Neuronal stem cell (in vitro differentiated cells): Measurements from ENCODE around the gene MYCN.

Source experiments
- DNase-seq: peaks from one replicate; pipeline ENCODE4 v3.0.0-alpha.2; 2013; ENCODE audit warnings: low spot score
- H2AFZ ChIP-seq: one replicate; pipeline ENCODE4 v1.6.1; 2013; ENCODE audit warnings: mild to moderate bottlenecking, low read length, inconsistent platforms
- H2AK5ac ChIP-seq: 2 replicates; pipeline ENCODE4 v1.6.1; 2013; ENCODE audit warnings: low read depth, mild to moderate bottlenecking, inconsistent platforms, low read length, moderate library complexity, mixed read lengths
- H2BK120ac ChIP-seq: 2 replicates; pipeline ENCODE4 v1.6.1; 2013; ENCODE audit warnings: low read depth, mild to moderate bottlenecking, inconsistent platforms, low read length, moderate library complexity, mixed read lengths
- H2BK12ac ChIP-seq: one replicate; pipeline ENCODE4 v1.6.1; 2013; ENCODE audit warnings: low read length, inconsistent platforms
- H2BK15ac ChIP-seq: 2 replicates; pipeline ENCODE4 v1.6.1; 2013; ENCODE audit warnings: mild to moderate bottlenecking, low read length, inconsistent platforms, mixed read lengths
- H2BK5ac ChIP-seq: one replicate; pipeline ENCODE4 v1.6.1; 2013; ENCODE audit warnings: inconsistent platforms, mild to moderate bottlenecking, low read length, moderate library complexity
- H3K14ac ChIP-seq: one replicate; pipeline ENCODE4 v1.6.1; 2013; ENCODE audit warnings: low read length, inconsistent platforms
- H3K18ac ChIP-seq: 2 replicates; pipeline ENCODE4 v1.6.1; 2013; ENCODE audit warnings: low read length, inconsistent platforms
- H3K23ac ChIP-seq: 2 replicates; pipeline ENCODE4 v1.6.1; 2013; ENCODE audit warnings: low read depth, mild to moderate bottlenecking, mixed read lengths, low read length, inconsistent platforms; ENCODE audit not compliant: poor library complexity
- H3K27ac ChIP-seq: replicated peaks from 3 replicates; pipeline ENCODE4 v1.5.1; 2013; ENCODE audit warnings: low read length, inconsistent platforms
- H3K27me3 ChIP-seq, 3 experiments: 2 replicates each; pipeline ENCODE4 v1.6.1; 2013; ENCODE audit warnings: low read length in 3 of 3, mild to moderate bottlenecking in 2 of 3, inconsistent platforms in 1 of 3, low read depth in 1 of 3, mixed read lengths in 1 of 3, moderate library complexity in 1 of 3; ENCODE audit not compliant: control insufficient read depth in 3 of 3, insufficient read depth in 3 of 3
- H3K36me3 ChIP-seq, 2 donors: replicated peaks in 1 of 2; 2 replicates each; pipeline ENCODE4 v1.6.1; 2013; ENCODE audit warnings: low read length in 2 of 2; ENCODE audit not compliant: control insufficient read depth in 2 of 2, insufficient read depth in 2 of 2
- H3K4ac ChIP-seq: 2 replicates; pipeline ENCODE4 v1.6.1; 2013; ENCODE audit warnings: inconsistent platforms, mild to moderate bottlenecking, low read length, moderate library complexity
- H3K4me1 ChIP-seq, 2 donors: 1 replicate in 1 of 2; 2 replicates in 1 of 2; pipeline ENCODE4 v1.6.1; 2013; ENCODE audit warnings: low read length in 2 of 2, low read depth in 1 of 2; ENCODE audit not compliant: control insufficient read depth in 2 of 2, insufficient read depth in 1 of 2
- H3K4me2 ChIP-seq: one replicate; pipeline ENCODE4 v1.6.1; 2013; ENCODE audit warnings: mild to moderate bottlenecking, low read length, inconsistent platforms; ENCODE audit not compliant: insufficient read depth, poor library complexity, severe bottlenecking
- H3K4me3 ChIP-seq, 2 donors: 2 replicates each; pipeline ENCODE4 v1.5.1; 2013; ENCODE audit warnings: low read length in 2 of 2, mild to moderate bottlenecking in 2 of 2, inconsistent platforms in 1 of 2, moderate library complexity in 1 of 2
- H3K79me1 ChIP-seq: one replicate; pipeline ENCODE4 v1.6.1; 2013; ENCODE audit warnings: low read depth, mild to moderate bottlenecking, inconsistent platforms, low read length, moderate library complexity
- H3K9ac ChIP-seq: one replicate; pipeline ENCODE4 v1.6.1; 2013; ENCODE audit warnings: mild to moderate bottlenecking, low read depth, low read length, inconsistent platforms; ENCODE audit not compliant: poor library complexity
- H3K9me3 ChIP-seq, 2 donors: replicated peaks in 1 of 2; 2 replicates each; pipeline versions ENCODE3 to v1.6.1; 2013; ENCODE audit warnings: low read length in 2 of 2, mild to moderate bottlenecking in 2 of 2, inconsistent platforms in 1 of 2, low read depth in 1 of 2, mixed read lengths in 1 of 2, moderate library complexity in 1 of 2; ENCODE audit not compliant: control insufficient read depth in 2 of 2, insufficient read depth in 1 of 2
- H4K8ac ChIP-seq: one replicate; pipeline ENCODE4 v1.6.1; 2013; ENCODE audit warnings: low read depth, mild to moderate bottlenecking, inconsistent platforms, low read length, moderate library complexity
- H4K91ac ChIP-seq: one replicate; pipeline ENCODE4 v1.6.1; 2013; ENCODE audit warnings: low read length, low read depth, mild to moderate bottlenecking, inconsistent platforms; ENCODE audit not compliant: poor library complexity
- WGBS, 2 donors: extraction: QIAGEN DNeasy Blood & Tissue Kit; methylation state at CpG; one replicate each; pipeline ENCODE4 v1.1.7; 2013; ENCODE audit warnings: missing lambda C conversion rate in 2 of 2, mixed read lengths in 1 of 2; ENCODE audit not compliant: insufficient read length in 2 of 2, insufficient replicate concordance in 1 of 2; ENCODE audit errors: extremely low coverage in 2 of 2; 5-methylcytosine and 5-hydroxymethylcytosine counted together

MYCN gene

GRCh38 chr2:15935189-15935588, 5.2 kb upstream of the MYCN start:
- no peak overlapping the region for H2BK5ac ChIP-seq
- DNase-seq: no peak

GRCh38 chr2:15935675-15936074, 4.7 kb upstream of the MYCN start:
- Histone ChIP-seq H2AFZ (no peak overlapping the region), H3K9ac (no peak overlapping the region)
- WGBS, 2 donors: no CpG with 5 or more reads among the region's 4 CpGs

More at GRCh38 chr2:15935189-15935588, 5.2 kb upstream of the MYCN start:
- H3K36me3 ChIP-seq: no peaks in the 10 kb centered on the region
- H3K18ac ChIP-seq: no peak overlapping the region
- H4K8ac ChIP-seq: no peak overlapping the region
- no peak overlapping the region for H2AFZ ChIP-seq
- H3K9ac ChIP-seq: no peak overlapping the region
- H3K4ac ChIP-seq: no peak overlapping the region
- H2BK15ac ChIP-seq: no peak overlapping the region
- H2AK5ac ChIP-seq: no peak overlapping the region
- no peak overlapping the region for H2BK12ac ChIP-seq
- H3K27me3 ChIP-seq: peaks cover 0 to 6% (median 0%) of the 10 kb centered on the region in 3 experiments
- WGBS, 2 donors: no CpG with 5 or more reads among the region's 6 CpGs
- H3K27ac ChIP-seq: no peak overlapping the region
- H3K4me1 ChIP-seq: peaks cover 14% of the 10 kb centered on the region in 2 donors
- H2BK120ac ChIP-seq: no peak overlapping the region
- H3K4me3 ChIP-seq: no peak overlapping the region
- H3K23ac ChIP-seq: no peak overlapping the region
- peaks cover 0 to 4% of the 10 kb centered on the region in 2 donors for H3K9me3 ChIP-seq
- H3K14ac ChIP-seq: no peak overlapping the region
- H4K91ac ChIP-seq: no peak overlapping the region
- no peaks in the 10 kb centered on the region for H3K79me1 ChIP-seq
- no peak overlapping the region for H3K4me2 ChIP-seq

GRCh38 chr2:15936277-15937104, 3.9 kb upstream of the MYCN start:
- no peak for DNase-seq

More at GRCh38 chr2:15935675-15936074, 4.7 kb upstream of the MYCN start:
- Histone ChIP-seq H3K27ac (no peak overlapping the region), H4K91ac (no peak overlapping the region), H2BK12ac (no peak overlapping the region), H2BK15ac (no peak overlapping the region), H2BK120ac (no peak overlapping the region), H3K18ac (no peak overlapping the region), H3K23ac (no peak overlapping the region), H3K36me3 (no peaks in the 10 kb centered on the region), H3K4me3 (no peak overlapping the region), H3K79me1 (no peaks in the 10 kb centered on the region), H3K4me1 (peaks cover 14% of the 10 kb centered on the region in 2 donors), H3K14ac (no peak overlapping the region), H3K9me3 (peaks cover 0 to 4% of the 10 kb centered on the region in 2 donors), H4K8ac (no peak overlapping the region), H3K4me2 (no peak overlapping the region), H3K4ac (no peak overlapping the region), H3K27me3 (peaks cover 0 to 6% (median 0%) of the 10 kb centered on the region in 3 experiments), H2AK5ac (no peak overlapping the region), H2BK5ac (no peak overlapping the region)
- no peak for DNase-seq

GRCh38 chr2:15937105-15937881, 3.1 kb upstream of the MYCN start:
- no peak overlapping the region for H3K14ac ChIP-seq
- H2AFZ ChIP-seq: no peak overlapping the region
- H4K91ac ChIP-seq: no peak overlapping the region
- DNase-seq: no peak
- H2BK120ac ChIP-seq: no peak overlapping the region
- no peak overlapping the region for H3K18ac ChIP-seq
- no peak overlapping the region for H3K9ac ChIP-seq
- no peak overlapping the region for H2BK12ac ChIP-seq
- no peaks in the 10 kb centered on the region for H3K27me3 ChIP-seq
- H3K9me3 ChIP-seq: no peaks in the 10 kb centered on the region
- no peak overlapping the region for H3K27ac ChIP-seq
- H2AK5ac ChIP-seq: no peak overlapping the region
- H3K79me1 ChIP-seq: no peaks in the 10 kb centered on the region
- H3K4me3 ChIP-seq: no peak overlapping the region
- no peak overlapping the region for H2BK15ac ChIP-seq
- peaks cover 0 to 5% of the 10 kb centered on the region in 2 donors for H3K36me3 ChIP-seq
- no peak overlapping the region for H3K23ac ChIP-seq
- H2BK5ac ChIP-seq: no peak overlapping the region
- H3K4me1 ChIP-seq: peaks cover 14% of the 10 kb centered on the region in 2 donors
- H3K4me2 ChIP-seq: no peak overlapping the region
- no CpG with 5 or more reads among the region's 8 CpGs for WGBS, 2 donors
- H3K4ac ChIP-seq: no peak overlapping the region
- no peak overlapping the region for H4K8ac ChIP-seq

More at GRCh38 chr2:15936277-15937104, 3.9 kb upstream of the MYCN start:
- H3K4ac ChIP-seq: no peak overlapping the region
- H2BK12ac ChIP-seq: no peak overlapping the region
- no peak overlapping the region for H2BK15ac ChIP-seq
- H2AFZ ChIP-seq: no peak overlapping the region
- H3K27ac ChIP-seq: no peak overlapping the region
- no peaks in the 10 kb centered on the region for H3K79me1 ChIP-seq
- H3K14ac ChIP-seq: no peak overlapping the region
- no peak overlapping the region for H4K91ac ChIP-seq
- H4K8ac ChIP-seq: no peak overlapping the region
- H3K27me3 ChIP-seq: peaks cover 0 to 2% (median 0%) of the 10 kb centered on the region in 3 experiments
- peaks cover 14% of the 10 kb centered on the region in 2 donors for H3K4me1 ChIP-seq
- H3K18ac ChIP-seq: no peak overlapping the region
- H2BK120ac ChIP-seq: no peak overlapping the region
- WGBS, 2 donors: no CpG with 5 or more reads among the region's 5 CpGs
- no peak overlapping the region for H2AK5ac ChIP-seq
- no peak overlapping the region for H3K23ac ChIP-seq
- no peaks in the 10 kb centered on the region for H3K9me3 ChIP-seq
- H3K9ac ChIP-seq: no peak overlapping the region
- no peaks in the 10 kb centered on the region for H3K36me3 ChIP-seq
- H3K4me3 ChIP-seq: no peak overlapping the region
- H3K4me2 ChIP-seq: no peak overlapping the region
- no peak overlapping the region for H2BK5ac ChIP-seq
